Embryonic facial prominence (tissue), 1 donor: ENCODE data around the gene KRT80.

ENCODE experiments used
- DNase-seq: peaks from one replicate; pipeline ENCODE4 v3.0.0-alpha.2; 2016; ENCODE audit errors: extremely low spot score

KRT80 gene

GRCh38 chr12:52210925-52211650 is 19.3 kb upstream of the KRT80 start:
- no peak for DNase-seq

GRCh38 chr12:52210186-52210924 is 18.5 kb upstream of the KRT80 start:
- DNase-seq: no peak

GRCh38 chr12:52209321-52209720 is 17.5 kb upstream of the KRT80 start:
- no peak for DNase-seq

GRCh38 chr12:52208424-52209165 is 16.8 kb upstream of the KRT80 start:
- no peak for DNase-seq

- no peak for DNase-seq
Observed at GRCh38 chr12:52207895-52208294, 16.1 kb upstream of the KRT80 start.

- no peak for DNase-seq
Observed at GRCh38 chr12:52207106-52207505, 15.3 kb upstream of the KRT80 start.

- no peak for DNase-seq
Observed at GRCh38 chr12:52206304-52207040, 14.7 kb upstream of the KRT80 start.

GRCh38 chr12:52205612-52206303 is 13.9 kb upstream of the KRT80 start:
- DNase-seq: no peak

- DNase-seq: no peak
Observed at GRCh38 chr12:52204931-52205505, 13.2 kb upstream of the KRT80 start.

GRCh38 chr12:52204095-52204930 is 12.5 kb upstream of the KRT80 start:
- DNase-seq: no peak

GRCh38 chr12:52203079-52203921 is 11.5 kb upstream of the KRT80 start:
- no peak for DNase-seq

- DNase-seq: no peak
Observed at GRCh38 chr12:52202361-52203078, 10.7 kb upstream of the KRT80 start.

GRCh38 chr12:52201451-52201839 is 9.6 kb upstream of the KRT80 start:
- DNase-seq: no peak

GRCh38 chr12:52200781-52201450 is 9.1 kb upstream of the KRT80 start:
- DNase-seq: no peak

GRCh38 chr12:52200086-52200780 is 8.4 kb upstream of the KRT80 start:
- no peak for DNase-seq

GRCh38 chr12:52199294-52199919 is 7.6 kb upstream of the KRT80 start:
- no peak for DNase-seq
